HepG2 (cell line): Measurements from ENCODE around the gene CCNJL. TPM values are rescaled to one million over a fixed set of nuclear protein-coding genes. Genes with fewer than 3 reads are reported as not detected.

ENCODE experiments used
- CHCHD3 ChIP-seq: sonication (generic); formaldehyde crosslinking; IDR thresholded peaks from 2 replicates; pipeline ENCODE4 v1.8.0; 2022; ENCODE audit warnings: mild to moderate bottlenecking, missing genetic modification reagents, moderate library complexity
- KDM1A ChIP-seq: IDR thresholded peaks from 2 replicates; pipeline ENCODE4 v1.6.1; 2016; ENCODE audit warnings: missing compliant biosample characterization
- RBM22 ChIP-seq: fragments of 200-400 bp; formaldehyde crosslinking; optimal IDR thresholded peaks from 2 replicates; pipeline ENCODE3; 2017; ENCODE audit warnings: mild to moderate bottlenecking, low read length, moderate library complexity
- THAP7 ChIP-seq: sonication (generic); formaldehyde crosslinking; IDR thresholded peaks from 2 replicates; pipeline ENCODE4 v1.8.1; 2023; ENCODE audit warnings: mild to moderate bottlenecking, missing genetic modification reagents
- ZNF318 ChIP-seq: sonication (generic); formaldehyde crosslinking; IDR thresholded peaks from 2 replicates; pipeline ENCODE4 v1.4.0; 2020; ENCODE audit warnings: mild to moderate bottlenecking, missing genetic modification reagents
- ZNF460 ChIP-seq: sonication (generic); formaldehyde crosslinking; IDR thresholded peaks from 2 replicates; pipeline ENCODE4 v1.5.1; 2020; ENCODE audit warnings: missing genetic modification reagents, mild to moderate bottlenecking, borderline replicate concordance
- polyA plus RNA-seq, 8 experiments: library from polyadenylated mRNA; depleted of rRNA in 3 of 8; stranded (reverse) in 7 of 8; unstranded in 1 of 8; fragments of >200 nt; fragmentation: Illumina TruSeq in 4 of 8; extraction: Trizol in 4 of 8; gene quantifications; 2 replicates each; pipeline versions ENCODE4 v1.2.1 to v1.2.3, GENCODE V29; 2011 to 2016; ENCODE audit warnings: low read depth in 4 of 8, missing spikeins in 1 of 8, mixed read lengths in 1 of 8; ENCODE audit not compliant: insufficient read depth in 1 of 8
- total RNA-seq, 5 experiments: library from RNA; depleted of rRNA; stranded (reverse); fragments of >200 nt; fragmentation: Illumina TruSeq; extraction: Trizol; gene quantifications; 2 replicates each; pipeline ENCODE4 v1.2.3, GENCODE V29; 2016; ENCODE audit warnings: low read depth in 1 of 5

Gene CCNJL
- total and polyA plus RNA-seq, 2 of the 13 experiments (the other 11 are each of a cell fraction or from before 2014, with no cell fraction given) = 1.6 to 4.4 TPM

GRCh38 chr5:160235731-160236130, 76.6 kb downstream of the CCNJL start (continued):
- no peak for TF ChIP-seq ZNF318
- TF ChIP-seq KDM1A (CRISPR knock-in tag) = no peak
- TF ChIP-seq RBM22 = no peak
- TF ChIP-seq CHCHD3 (CRISPR knock-in tag) = no peak
- no peak for TF ChIP-seq ZNF460 (CRISPR knock-in tag)
- no peak for TF ChIP-seq THAP7 (CRISPR knock-in tag)
